Measurements from ENCODE around the gene COPB1. TPM values are rescaled to one million over a fixed set of nuclear protein-coding genes. Genes with fewer than 3 reads are reported as not detected.

Gene COPB1
- total RNA-seq, 1 experiment from 2014 or later, result 94.8 TPM

- no peaks in the 10 kb centered on the region for H3F3A ChIP-seq (ENCODE audit: low read length, unreplicated experiment)
- no peak overlapping the region for H3K27ac ChIP-seq (ENCODE audit: low read length)
- no peaks in the 10 kb centered on the region for H3K79me2 ChIP-seq (ENCODE audit: low read length)
- ATAC-seq (no peak), DNase-seq (no peak)
- H3K36me3 ChIP-seq (ENCODE audit: low read depth, low read length), result no peaks in the 10 kb centered on the region
- no peak overlapping the region for H2AFZ ChIP-seq (ENCODE audit: low read length)
- no peaks in the 10 kb centered on the region for H3K9me3 ChIP-seq (ENCODE audit: low read length)
- BruUV-seq (replicated peaks), result no TSS peak
- intact Hi-C loops (cut with micrococcal nuclease), result no loop called here
- CTCF ChIA-PET, result no interaction called here
- H3K27me3 ChIP-seq (ENCODE audit: low read length), result no peaks in the 10 kb centered on the region
- peaks cover 50% of the 10 kb centered on the region for H3K4me1 ChIP-seq (ENCODE audit: insufficient read depth, low read length)
- POLR2A ChIA-PET (ENCODE audit: unreplicated experiment), result no interaction called here
- no peak overlapping the region for H3K9ac ChIP-seq (ENCODE audit: low read length)
- H4K20me1 ChIP-seq (ENCODE audit: low read length), result no peaks in the 10 kb centered on the region
- no peak overlapping the region for H3K4me3 ChIP-seq (ENCODE audit: low read length)
- H3K9me2 ChIP-seq (replicated peaks; ENCODE audit: low read length), result no peaks in the 10 kb centered on the region
- H3K4me2 ChIP-seq (ENCODE audit: low read length), result no peak overlapping the region
- TF ChIP-seq EZH2 (IDR thresholded peaks at IDR 0.05; ENCODE audit: low read length, unreplicated experiment) (no peak), EZH2phosphoT487 (IDR thresholded peaks at IDR 0.05; ENCODE audit: borderline replicate concordance, low read length) (no peak)
- TF ChIP-seq, protein P1, sequence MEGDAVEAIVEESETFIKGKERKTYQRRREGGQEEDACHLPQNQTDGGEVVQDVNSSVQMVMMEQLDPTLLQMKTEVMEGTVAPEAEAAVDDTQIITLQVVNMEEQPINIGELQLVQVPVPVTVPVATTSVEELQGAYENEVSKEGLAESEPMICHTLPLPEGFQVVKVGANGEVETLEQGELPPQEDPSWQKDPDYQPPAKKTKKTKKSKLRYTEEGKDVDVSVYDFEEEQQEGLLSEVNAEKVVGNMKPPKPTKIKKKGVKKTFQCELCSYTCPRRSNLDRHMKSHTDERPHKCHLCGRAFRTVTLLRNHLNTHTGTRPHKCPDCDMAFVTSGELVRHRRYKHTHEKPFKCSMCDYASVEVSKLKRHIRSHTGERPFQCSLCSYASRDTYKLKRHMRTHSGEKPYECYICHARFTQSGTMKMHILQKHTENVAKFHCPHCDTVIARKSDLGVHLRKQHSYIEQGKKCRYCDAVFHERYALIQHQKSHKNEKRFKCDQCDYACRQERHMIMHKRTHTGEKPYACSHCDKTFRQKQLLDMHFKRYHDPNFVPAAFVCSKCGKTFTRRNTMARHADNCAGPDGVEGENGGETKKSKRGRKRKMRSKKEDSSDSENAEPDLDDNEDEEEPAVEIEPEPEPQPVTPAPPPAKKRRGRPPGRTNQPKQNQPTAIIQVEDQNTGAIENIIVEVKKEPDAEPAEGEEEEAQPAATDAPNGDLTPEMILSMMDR (conservative IDR thresholded peaks at IDR 0.05; ENCODE audit: low read depth, low read length), result no peak
These were observed 55.0 kb downstream of the COPB1 start for GRCh38 chr11:14444441-14445189.

GRCh38 chr11:14443638-14444037 is 56.0 kb downstream of the COPB1 start:
- CTCF ChIA-PET, result no interaction called here
- no peaks in the 10 kb centered on the region for H3K79me2 ChIP-seq (ENCODE audit: low read length)
- no peaks in the 10 kb centered on the region for H3K9me3 ChIP-seq (ENCODE audit: low read length)
- intact Hi-C loops (cut with micrococcal nuclease), result no loop called here
- POLR2A ChIA-PET (ENCODE audit: unreplicated experiment), result no interaction called here
- H3K27ac ChIP-seq (ENCODE audit: low read length), result no peak overlapping the region
- H3K4me2 ChIP-seq (ENCODE audit: low read length), result no peak overlapping the region
- no peaks in the 10 kb centered on the region for H3K36me3 ChIP-seq (ENCODE audit: low read depth, low read length)
- no peak overlapping the region for H3K9ac ChIP-seq (ENCODE audit: low read length)
- H3K4me3 ChIP-seq (ENCODE audit: low read length), result no peak overlapping the region
- no peaks in the 10 kb centered on the region for H3K27me3 ChIP-seq (ENCODE audit: low read length)
- H3F3A ChIP-seq (ENCODE audit: low read length, unreplicated experiment), result no peaks in the 10 kb centered on the region
- H3K9me2 ChIP-seq (replicated peaks; ENCODE audit: low read length), result no peaks in the 10 kb centered on the region
- H4K20me1 ChIP-seq (ENCODE audit: low read length), result no peaks in the 10 kb centered on the region
- DNase-seq (peak; percentile 77), ATAC-seq (peak; percentile 45)
- BruUV-seq (replicated peaks), result no TSS peak
- no peak overlapping the region for H2AFZ ChIP-seq (ENCODE audit: low read length)
- H3K4me1 ChIP-seq (ENCODE audit: insufficient read depth, low read length), result peaks cover 40% of the 10 kb centered on the region
- TF ChIP-seq, protein P1 (conservative IDR thresholded peaks at IDR 0.05; ENCODE audit: low read depth, low read length), result no peak
- no peak for TF ChIP-seq EZH2phosphoT487 (IDR thresholded peaks at IDR 0.05; ENCODE audit: borderline replicate concordance, low read length)
- no peak for TF ChIP-seq EZH2 (IDR thresholded peaks at IDR 0.05; ENCODE audit: low read length, unreplicated experiment)
